AG09319 (cell line): ENCODE results near the gene SND1.

Experiments used
- DNase-seq: peaks from one replicate; pipeline ENCODE4 v3.0.0-alpha.2; 2010; ENCODE audit warnings: low read depth; ENCODE audit errors: extremely low read depth
- TF ChIP-seq, protein P1 (sequence below): IDR thresholded peaks from 2 replicates; pipeline ENCODE4 v1.5.1; 2011; ENCODE audit warnings: low read depth, mild to moderate bottlenecking, inconsistent platforms, low read length, moderate library complexity

SND1 gene

DNA sequence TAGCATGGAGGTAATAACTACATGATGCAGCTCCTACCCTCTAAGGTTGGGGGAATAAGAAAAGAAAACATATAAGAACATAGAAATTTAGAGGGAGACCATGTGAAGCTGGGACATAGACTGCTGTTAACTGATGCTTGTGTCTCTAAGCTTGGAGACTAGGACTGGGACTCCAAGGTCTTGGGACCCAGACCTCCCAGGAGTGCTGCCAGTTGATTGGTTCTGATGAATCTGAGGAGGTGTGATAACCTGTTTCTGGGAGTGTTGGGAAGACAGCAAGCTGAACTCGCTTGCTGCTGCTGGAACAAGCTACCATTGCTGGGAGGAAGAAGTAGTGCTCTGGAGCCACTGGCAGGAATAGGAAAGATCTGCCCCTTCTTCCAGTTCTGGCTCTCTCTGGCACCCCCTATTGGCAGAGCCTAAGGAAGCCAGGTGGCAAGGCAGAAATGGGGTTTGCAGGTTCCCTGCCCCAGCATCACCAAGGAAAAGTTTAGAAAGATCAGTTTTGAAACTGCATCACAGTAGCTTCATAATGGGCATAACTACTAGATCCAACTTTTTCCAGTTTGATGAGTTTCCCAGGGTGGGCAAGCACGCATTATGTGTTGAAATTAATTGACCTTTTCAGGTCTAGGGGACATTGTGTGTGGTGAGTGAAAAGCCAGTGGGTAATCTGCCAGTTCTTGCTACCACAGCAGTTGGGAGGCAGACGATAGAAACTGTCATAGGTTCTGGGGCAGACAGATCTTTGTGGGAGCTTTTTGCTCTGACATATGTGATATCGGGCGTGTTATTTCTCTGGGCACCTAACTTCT is 140.7 kb downstream of the SND1 start:
- TF ChIP-seq, protein P1, sequence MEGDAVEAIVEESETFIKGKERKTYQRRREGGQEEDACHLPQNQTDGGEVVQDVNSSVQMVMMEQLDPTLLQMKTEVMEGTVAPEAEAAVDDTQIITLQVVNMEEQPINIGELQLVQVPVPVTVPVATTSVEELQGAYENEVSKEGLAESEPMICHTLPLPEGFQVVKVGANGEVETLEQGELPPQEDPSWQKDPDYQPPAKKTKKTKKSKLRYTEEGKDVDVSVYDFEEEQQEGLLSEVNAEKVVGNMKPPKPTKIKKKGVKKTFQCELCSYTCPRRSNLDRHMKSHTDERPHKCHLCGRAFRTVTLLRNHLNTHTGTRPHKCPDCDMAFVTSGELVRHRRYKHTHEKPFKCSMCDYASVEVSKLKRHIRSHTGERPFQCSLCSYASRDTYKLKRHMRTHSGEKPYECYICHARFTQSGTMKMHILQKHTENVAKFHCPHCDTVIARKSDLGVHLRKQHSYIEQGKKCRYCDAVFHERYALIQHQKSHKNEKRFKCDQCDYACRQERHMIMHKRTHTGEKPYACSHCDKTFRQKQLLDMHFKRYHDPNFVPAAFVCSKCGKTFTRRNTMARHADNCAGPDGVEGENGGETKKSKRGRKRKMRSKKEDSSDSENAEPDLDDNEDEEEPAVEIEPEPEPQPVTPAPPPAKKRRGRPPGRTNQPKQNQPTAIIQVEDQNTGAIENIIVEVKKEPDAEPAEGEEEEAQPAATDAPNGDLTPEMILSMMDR: peak; percentile 30
- DNase-seq: no peak

DNA sequence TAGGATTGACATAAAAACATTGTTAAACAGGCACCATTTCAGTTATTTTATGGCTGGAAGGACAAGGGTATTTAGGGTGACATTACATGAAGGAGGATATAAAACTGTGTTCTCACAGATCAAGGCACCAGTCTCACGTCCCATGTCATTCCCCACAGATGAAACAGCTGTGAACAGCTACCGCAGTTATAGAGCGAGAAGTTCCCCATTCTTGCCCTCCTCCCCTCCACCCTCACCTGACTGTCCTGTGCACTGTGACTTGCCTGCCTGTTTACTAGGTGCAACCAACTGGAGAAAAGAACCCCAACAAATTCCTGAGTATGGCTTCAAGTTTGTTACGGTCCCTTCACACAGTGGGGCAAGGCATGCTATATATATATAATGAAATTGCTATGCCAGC is 141.6 kb downstream of the SND1 start:
- DNase-seq: no peak
- TF ChIP-seq, protein P1: no peak

DNA sequence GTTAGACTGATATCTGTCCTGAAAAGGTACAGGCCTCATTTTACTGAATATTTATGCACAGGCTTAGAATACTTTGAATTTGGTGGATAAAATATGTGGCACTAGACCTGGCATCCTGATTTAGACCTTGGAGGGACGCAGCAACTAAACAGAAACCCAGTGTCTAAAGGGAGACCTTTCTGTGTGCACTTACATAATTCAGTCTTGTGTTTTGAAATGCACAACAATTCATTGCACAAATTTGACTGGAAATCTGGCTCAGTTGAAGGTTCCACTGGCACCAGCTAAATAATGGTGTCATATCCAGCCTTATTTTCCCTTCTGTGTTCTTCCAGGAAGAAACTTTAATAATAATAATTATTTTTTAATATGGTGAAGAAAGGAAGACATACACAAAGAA is 142.1 kb downstream of the SND1 start:
- TF ChIP-seq, protein P1: no peak
- no peak for DNase-seq

DNA sequence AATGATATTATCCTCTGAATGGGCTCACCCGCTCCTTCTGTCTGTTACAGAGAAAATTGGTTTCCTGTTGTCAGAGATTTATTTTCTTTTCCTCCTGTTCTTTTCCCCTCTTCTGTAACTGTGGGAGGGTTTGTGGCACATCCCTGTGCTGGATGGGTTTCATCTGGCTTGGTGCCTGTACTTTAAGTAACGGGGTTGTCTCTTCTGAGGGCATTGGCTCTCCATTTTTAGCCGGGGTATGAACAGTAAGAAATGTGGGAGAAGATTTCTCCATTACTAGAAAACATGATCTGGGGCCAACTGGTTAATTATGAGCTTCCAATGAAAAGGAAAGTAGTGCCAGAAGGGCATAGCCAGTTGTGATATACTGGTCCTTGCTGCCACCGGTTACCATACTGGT is 142.6 kb downstream of the SND1 start:
- no peak for DNase-seq
- TF ChIP-seq, protein P1: no peak

DNA sequence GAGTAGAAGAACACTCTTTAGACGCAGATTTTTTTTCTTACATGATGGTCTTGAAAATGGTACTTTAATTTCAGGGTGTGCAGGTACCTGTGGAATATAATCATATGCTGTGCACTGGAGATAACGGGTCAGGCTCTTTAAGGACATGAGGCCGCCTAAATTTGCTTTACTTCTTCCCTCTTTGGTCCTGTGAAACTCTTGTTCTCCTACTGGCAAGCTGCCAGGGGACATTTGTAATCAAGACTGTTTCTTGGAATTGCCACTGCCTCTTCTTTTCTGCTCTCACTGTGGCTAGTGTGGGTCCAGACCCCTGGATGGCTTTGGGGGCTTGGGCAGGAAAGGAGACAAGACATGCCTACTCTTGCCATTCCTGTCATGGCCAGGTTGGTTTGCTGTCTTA is 146.0 kb downstream of the SND1 start:
- no peak for DNase-seq
- TF ChIP-seq, protein P1: no peak

DNA sequence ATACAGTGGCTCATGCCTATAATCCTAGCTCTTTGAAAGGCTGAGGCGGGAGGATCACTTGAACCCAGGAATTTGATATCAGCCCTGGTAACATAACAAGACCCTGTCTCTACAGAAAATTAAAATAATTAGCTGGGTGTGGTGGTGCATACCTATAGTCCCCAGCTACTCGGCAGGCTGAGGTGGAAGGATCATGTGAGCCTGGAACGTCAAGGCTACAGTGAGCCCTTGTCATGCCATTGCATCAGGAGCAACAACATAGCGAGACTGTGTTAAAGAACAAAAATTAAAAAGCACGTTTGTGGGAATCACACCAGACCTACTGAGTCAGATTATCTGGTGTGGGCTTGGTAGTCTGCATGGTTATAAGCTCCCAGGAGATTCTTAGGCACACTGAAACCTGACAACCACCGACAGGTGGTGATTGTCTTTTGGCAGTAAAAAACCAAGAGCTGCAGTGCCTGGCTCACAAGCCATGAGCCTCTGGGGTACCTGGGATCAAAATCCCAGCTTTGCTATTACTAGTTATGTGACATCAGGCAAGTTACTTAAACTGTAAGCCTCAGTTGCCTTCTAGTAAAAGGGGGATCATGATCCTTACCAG is 146.9 kb downstream of the SND1 start:
- DNase-seq: no peak
- TF ChIP-seq, protein P1: no peak

DNA sequence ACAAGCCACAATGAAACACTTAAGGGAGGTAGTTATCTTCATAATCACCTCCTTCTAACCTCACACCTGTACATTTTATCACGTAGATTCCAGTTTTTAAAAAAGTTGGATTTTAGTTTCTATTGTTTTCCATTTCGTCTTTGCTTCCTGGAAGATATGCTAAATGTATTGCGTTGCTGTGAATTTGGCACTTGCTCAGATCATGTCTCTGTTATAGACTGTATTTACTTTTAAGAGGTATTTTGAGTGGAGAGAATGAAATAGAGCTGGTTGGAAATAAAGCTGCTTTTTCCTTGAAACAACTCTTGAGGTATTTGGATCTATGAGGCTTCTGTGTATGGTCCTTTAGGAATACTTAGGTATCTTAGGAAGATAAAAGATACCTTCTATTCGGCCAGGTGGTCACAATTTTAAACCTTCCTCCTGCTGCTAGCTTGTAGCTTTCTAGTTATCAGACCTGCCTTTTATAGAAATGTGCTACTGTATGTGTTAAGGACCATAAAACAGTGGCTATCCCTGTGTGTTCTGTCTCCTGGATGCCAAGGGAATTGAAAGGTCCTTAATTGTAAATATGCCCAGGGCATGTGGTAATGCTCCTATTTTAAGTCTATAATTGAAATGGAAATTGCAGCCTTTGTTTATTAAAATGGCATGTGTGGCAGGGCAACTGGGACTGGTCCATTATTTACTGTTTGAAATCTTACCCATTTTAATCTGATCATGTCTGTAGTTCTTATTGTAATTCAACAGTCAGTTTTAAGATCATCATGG is 147.7 kb downstream of the SND1 start:
- DNase-seq: no peak
- TF ChIP-seq, protein P1: no peak
